Fibroblast of the aortic adventitia (primary cell): ENCODE measurements around the gene ETFA. TPM values are rescaled to one million over a fixed set of nuclear protein-coding genes. Genes with fewer than 3 reads are reported as not detected.

Experiments
- DNase-seq: peaks from one replicate; pipeline ENCODE4 v3.0.0-alpha.2; 2010; ENCODE audit warnings: low read depth
- H3K4me3 ChIP-seq: 2 replicates; pipeline ENCODE4 v1.5.1; 2011; ENCODE audit warnings: low read depth, mild to moderate bottlenecking, control low read depth, low read length, moderate library complexity
- total RNA-seq: library from RNA; depleted of rRNA; stranded (reverse); fragments of >200 nt; gene quantifications from 2 replicates; pipeline ENCODE4 v1.2.3, GENCODE V29; 2012; ENCODE audit warnings: low replicate concordance
- TF ChIP-seq, protein P1 (sequence below): IDR thresholded peaks from 2 replicates; pipeline ENCODE4 v1.5.1; 2011; ENCODE audit warnings: mild to moderate bottlenecking, low read length, control low read depth, inconsistent platforms; ENCODE audit not compliant: insufficient read depth

Gene ETFA
- total RNA-seq, 1 donor, result 87.8 TPM

GRCh38 chr15:76196269-76197231 lies 114.7 kb downstream of the ETFA start:
- no peak overlapping the region for H3K4me3 ChIP-seq
- TF ChIP-seq, protein P1, sequence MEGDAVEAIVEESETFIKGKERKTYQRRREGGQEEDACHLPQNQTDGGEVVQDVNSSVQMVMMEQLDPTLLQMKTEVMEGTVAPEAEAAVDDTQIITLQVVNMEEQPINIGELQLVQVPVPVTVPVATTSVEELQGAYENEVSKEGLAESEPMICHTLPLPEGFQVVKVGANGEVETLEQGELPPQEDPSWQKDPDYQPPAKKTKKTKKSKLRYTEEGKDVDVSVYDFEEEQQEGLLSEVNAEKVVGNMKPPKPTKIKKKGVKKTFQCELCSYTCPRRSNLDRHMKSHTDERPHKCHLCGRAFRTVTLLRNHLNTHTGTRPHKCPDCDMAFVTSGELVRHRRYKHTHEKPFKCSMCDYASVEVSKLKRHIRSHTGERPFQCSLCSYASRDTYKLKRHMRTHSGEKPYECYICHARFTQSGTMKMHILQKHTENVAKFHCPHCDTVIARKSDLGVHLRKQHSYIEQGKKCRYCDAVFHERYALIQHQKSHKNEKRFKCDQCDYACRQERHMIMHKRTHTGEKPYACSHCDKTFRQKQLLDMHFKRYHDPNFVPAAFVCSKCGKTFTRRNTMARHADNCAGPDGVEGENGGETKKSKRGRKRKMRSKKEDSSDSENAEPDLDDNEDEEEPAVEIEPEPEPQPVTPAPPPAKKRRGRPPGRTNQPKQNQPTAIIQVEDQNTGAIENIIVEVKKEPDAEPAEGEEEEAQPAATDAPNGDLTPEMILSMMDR, result no peak
- DNase-seq, result peak; percentile 81

- DNase-seq, result no peak
- no peak overlapping the region for H3K4me3 ChIP-seq
- TF ChIP-seq, protein P1, result no peak
These were observed 115.6 kb downstream of the ETFA start for GRCh38 chr15:76195506-76196268.

DNA sequence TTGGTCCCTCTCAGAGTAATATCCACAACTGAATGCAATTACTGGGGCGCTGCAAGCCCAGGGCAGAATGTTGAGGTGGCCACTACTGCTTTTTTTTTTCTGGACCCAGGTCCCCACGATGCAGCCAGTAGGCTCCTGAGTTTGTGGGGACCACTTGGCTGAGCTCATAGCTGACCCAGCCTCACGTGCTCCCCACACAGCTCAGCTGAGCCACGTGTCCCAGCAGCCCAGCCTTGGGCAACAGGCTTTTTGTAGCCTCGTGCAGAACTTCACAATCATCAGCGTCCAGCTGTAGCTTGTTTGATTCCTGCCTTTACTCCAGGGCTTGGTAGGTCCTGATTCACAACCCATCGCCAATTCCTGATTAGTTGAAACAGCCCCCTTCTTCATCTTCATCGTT lies 117.3 kb downstream of the ETFA start:
- no peak for DNase-seq

GRCh38 chr15:76192715-76193114 lies 118.6 kb downstream of the ETFA start:
- DNase-seq, result no peak
- TF ChIP-seq, protein P1, result no peak
- H3K4me3 ChIP-seq, result no peak overlapping the region

More for the DNA sequence above, 117.3 kb downstream of the ETFA start:
- H3K4me3 ChIP-seq, result no peak overlapping the region
- TF ChIP-seq, protein P1, result no peak

DNA sequence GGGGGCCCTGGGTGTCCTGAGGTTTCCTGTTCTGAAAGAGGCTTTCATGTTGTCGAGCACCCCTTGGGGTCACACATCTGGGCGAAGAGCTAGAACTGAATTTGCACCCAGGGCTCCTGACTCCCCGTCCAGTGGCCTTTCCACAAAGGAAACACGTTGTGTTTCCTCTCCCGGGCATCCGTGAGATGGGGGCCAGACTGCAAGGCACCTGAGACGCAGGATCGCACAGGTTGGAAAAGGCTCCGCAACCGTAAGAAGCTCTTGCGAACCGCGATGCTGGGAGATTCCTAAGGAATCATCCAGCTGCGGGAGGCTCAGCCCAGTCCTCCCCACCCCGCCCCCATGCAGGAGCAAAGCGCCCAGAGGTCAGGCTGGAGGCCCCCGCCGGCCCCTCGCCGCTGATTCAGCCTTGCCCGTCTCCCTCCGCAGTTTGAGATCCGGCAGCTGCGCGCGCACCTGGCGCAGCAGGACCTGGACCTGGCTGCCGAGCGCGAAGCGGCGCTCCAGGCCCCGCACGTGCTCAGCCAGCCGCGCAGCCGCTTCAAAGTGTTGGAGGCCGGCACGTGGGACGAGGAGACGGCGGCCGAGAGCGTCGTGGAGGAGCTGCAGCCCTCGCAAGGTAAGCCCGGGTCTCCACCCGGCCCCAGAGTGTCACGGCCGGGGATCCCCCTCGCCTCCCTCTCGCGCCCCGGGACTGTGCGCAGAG lies 119.6 kb downstream of the ETFA start:
- TF ChIP-seq, protein P1, result no peak
- H3K4me3 ChIP-seq, result no peak overlapping the region
- DNase-seq, result no peak

DNA sequence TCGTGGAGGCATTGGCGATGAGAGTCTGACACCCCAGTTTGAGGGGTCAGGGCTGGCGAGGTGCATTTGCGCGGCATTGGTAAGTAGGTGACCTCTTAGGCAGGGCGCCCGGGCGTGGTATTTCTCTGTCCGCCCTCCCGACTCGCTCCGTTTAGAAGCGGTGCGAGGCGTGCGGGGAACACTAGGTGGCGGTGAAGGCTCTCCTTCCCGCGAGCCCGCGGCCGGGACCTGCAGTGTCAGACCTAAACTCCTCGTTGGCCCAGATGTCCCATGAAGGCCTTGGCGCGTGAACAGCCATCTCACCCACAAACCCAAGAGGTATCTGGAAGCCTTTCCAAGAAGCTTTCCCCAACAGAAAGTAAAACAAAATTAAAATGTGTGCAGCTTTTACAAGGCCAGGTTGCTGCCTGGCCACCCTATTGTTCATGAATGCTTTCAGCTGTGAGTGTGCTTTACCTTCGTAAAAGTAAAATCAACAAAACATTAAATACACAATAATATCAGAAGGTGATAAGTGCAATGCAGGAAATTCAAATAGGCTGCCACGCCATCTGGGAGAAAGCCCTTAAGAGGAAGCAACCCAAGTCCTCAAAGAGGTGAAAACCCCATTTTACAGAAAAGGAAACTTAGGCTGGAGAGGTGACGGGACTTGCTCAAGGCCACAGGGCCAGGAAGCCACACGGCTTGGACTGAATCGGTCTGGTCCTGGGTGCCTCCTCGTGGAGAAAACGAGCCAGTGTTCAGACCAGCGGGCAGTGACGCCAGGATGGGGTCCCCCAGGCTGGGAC lies 120.3 kb downstream of the ETFA start:
- TF ChIP-seq, protein P1, result peak; percentile 88
- peak; percentile 72 for DNase-seq
- H3K4me3 ChIP-seq, result peak overlapping the region; percentile 29
